Endodermal cell (in vitro differentiated cells): ENCODE measurements around the gene CLIP2. TPM values are rescaled to one million over a fixed set of nuclear protein-coding genes. Genes with fewer than 3 reads are reported as not detected.

Source experiments
- DNase-seq: peaks from one replicate; pipeline ENCODE4 v3.0.0-alpha.2; 2017
- H3K27ac ChIP-seq: 2 replicates; pipeline ENCODE4 v1.5.1; 2013; ENCODE audit warnings: mild to moderate bottlenecking, low read depth, low read length, moderate library complexity
- H3K27me3 ChIP-seq: 2 replicates; pipeline ENCODE4 v1.6.1; 2013; ENCODE audit warnings: mild to moderate bottlenecking, low read length, moderate library complexity; ENCODE audit not compliant: insufficient read depth, control insufficient read depth, poor library complexity, severe bottlenecking
- H3K36me3 ChIP-seq: 2 replicates; pipeline ENCODE4 v1.7.0; 2013; ENCODE audit warnings: mild to moderate bottlenecking, low read length, moderate library complexity; ENCODE audit not compliant: control insufficient read depth, insufficient read depth
- H3K4me1 ChIP-seq: one replicate; pipeline ENCODE4 v1.7.0; 2013; ENCODE audit warnings: low read length; ENCODE audit not compliant: control insufficient read depth, insufficient read depth
- H3K4me3 ChIP-seq: 2 replicates; pipeline ENCODE4 v1.5.1; 2013; ENCODE audit warnings: mild to moderate bottlenecking, low read length, moderate library complexity
- H3K9ac ChIP-seq: 2 replicates; pipeline ENCODE4 v1.6.1; 2013; ENCODE audit warnings: mild to moderate bottlenecking, low read length, moderate library complexity; ENCODE audit not compliant: poor library complexity, severe bottlenecking; ENCODE audit errors: extremely low read depth
- H3K9me3 ChIP-seq: 2 replicates; pipeline ENCODE4 v1.6.1; 2013; ENCODE audit warnings: mild to moderate bottlenecking, low read length, moderate library complexity; ENCODE audit not compliant: control insufficient read depth
- H3K27ac Mint-ChIP-seq: 2 replicates; pipeline ENCODE4 v1.8.0; 2020; ENCODE audit warnings: mixed read lengths
- H3K27me3 Mint-ChIP-seq: 2 replicates; pipeline ENCODE4 v1.8.0; 2021; ENCODE audit warnings: mild to moderate bottlenecking, mixed read lengths; ENCODE audit not compliant: insufficient read depth
- H3K36me3 Mint-ChIP-seq: 2 replicates; pipeline ENCODE4 v1.8.0; 2020; ENCODE audit warnings: low read depth, mixed read lengths
- H3K4me1 Mint-ChIP-seq: 2 replicates; pipeline ENCODE4 v1.8.0; 2020; ENCODE audit warnings: mixed read lengths
- H3K4me3 Mint-ChIP-seq: 2 replicates; pipeline ENCODE4 v1.8.0; 2020; ENCODE audit warnings: mild to moderate bottlenecking, moderate library complexity, mixed read lengths
- H3K9me3 Mint-ChIP-seq: 2 replicates; pipeline ENCODE4 v1.8.0; 2020; ENCODE audit warnings: mild to moderate bottlenecking, mixed read lengths
- WGBS, 2 experiments: methylation state at CpG; one replicate each; pipeline versions ENCODE4 v1.1.5 to v1.1.7; 2013; ENCODE audit warnings: missing lambda C conversion rate in 2 of 2, mixed read lengths in 1 of 2; ENCODE audit not compliant: insufficient coverage in 1 of 2, insufficient read length in 1 of 2; 5-methylcytosine and 5-hydroxymethylcytosine counted together
- total RNA-seq, 2 donors: library from RNA; stranded (reverse); fragmentation: NEBNext Ultra II Directional in 1 of 2; extraction: Animal tissue kit (Norgen Biotek cat#: 25700) in 1 of 2; gene quantifications; 2 replicates in 1 of 2; 3 replicates in 1 of 2; pipeline ENCODE4 v1.2.1, GENCODE V29; 2021
- TF ChIP-seq, protein P1 (sequence below): fragments of 200-600 bp; sonication (generic); conservative IDR thresholded peaks from 2 replicates; pipeline ENCODE4 v1.5.0; 2021; ENCODE audit warnings: antibody characterized with exemption, mild to moderate bottlenecking

CLIP2 gene
- total RNA-seq, 2 donors from 2014 or later = 44.3 to 57.2 TPM

DNA sequence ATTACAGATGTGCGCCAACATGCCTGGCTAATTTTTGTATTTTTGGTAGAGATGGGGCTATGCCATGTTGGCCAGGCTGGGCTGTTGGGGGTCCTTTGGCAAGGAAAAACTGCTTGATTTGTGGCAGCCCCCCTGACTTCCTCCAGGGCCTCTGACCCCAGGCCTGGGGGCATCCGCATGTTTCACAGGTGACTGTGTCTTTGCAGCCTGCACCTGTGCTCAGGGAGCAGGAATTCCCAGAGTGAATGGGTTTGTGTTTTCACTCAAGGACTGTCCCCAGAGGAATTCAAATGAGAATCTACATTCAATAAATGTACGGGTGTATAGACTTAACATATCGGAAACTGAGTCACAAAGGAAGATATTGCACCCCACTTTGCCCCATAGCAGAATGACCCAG, 11.6 kb upstream of the CLIP2 start:
- no peak overlapping the region for H3K4me3 ChIP-seq
- H3K36me3 ChIP-seq = no peaks in the 10 kb centered on the region
- Mint-ChIP-seq H3K9me3 (no peaks in the 10 kb centered on the region), H3K4me3 (no peak overlapping the region), H3K27ac (peak overlapping the region; percentile 55), H3K4me1 (peaks cover 23% of the 10 kb centered on the region), H3K27me3 (no peaks in the 10 kb centered on the region), H3K36me3 (no peaks in the 10 kb centered on the region)
- peaks cover 13% of the 10 kb centered on the region for H3K4me1 ChIP-seq
- H3K27me3 ChIP-seq = no peaks in the 10 kb centered on the region
- no peak overlapping the region for H3K9ac ChIP-seq
- TF ChIP-seq, protein P1, sequence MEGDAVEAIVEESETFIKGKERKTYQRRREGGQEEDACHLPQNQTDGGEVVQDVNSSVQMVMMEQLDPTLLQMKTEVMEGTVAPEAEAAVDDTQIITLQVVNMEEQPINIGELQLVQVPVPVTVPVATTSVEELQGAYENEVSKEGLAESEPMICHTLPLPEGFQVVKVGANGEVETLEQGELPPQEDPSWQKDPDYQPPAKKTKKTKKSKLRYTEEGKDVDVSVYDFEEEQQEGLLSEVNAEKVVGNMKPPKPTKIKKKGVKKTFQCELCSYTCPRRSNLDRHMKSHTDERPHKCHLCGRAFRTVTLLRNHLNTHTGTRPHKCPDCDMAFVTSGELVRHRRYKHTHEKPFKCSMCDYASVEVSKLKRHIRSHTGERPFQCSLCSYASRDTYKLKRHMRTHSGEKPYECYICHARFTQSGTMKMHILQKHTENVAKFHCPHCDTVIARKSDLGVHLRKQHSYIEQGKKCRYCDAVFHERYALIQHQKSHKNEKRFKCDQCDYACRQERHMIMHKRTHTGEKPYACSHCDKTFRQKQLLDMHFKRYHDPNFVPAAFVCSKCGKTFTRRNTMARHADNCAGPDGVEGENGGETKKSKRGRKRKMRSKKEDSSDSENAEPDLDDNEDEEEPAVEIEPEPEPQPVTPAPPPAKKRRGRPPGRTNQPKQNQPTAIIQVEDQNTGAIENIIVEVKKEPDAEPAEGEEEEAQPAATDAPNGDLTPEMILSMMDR = no peak
- H3K27ac ChIP-seq = no peak overlapping the region
- no peaks in the 10 kb centered on the region for H3K9me3 ChIP-seq
- DNase-seq = no peak
- WGBS, 2 experiments = 85 to 95% methylated on average over 2 to 4 of the region's 4 CpGs

DNA sequence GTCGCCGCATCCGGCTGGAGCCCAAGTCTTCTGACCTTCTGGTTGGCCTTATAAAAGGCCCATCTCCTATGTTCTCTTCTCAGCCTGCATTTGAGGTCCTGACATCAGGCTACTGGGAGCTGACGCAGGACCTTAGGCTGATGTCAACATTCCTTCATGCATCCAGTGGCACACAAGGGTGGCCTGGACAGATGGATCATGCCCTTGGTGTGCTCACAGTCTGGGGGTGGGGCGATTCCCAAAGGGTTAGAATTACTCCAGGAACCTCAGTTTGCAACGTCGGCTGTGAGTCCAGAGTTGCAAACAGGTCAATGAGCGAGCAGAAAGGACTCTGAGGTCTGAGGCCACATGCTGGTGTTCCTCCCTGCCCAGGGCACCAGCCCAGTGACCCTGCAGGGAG, 8.2 kb upstream of the CLIP2 start:
- Mint-ChIP-seq H3K4me1 (peaks cover 37% of the 10 kb centered on the region), H3K36me3 (no peaks in the 10 kb centered on the region), H3K4me3 (no peak overlapping the region), H3K27ac (peak overlapping the region; percentile 88), H3K9me3 (no peaks in the 10 kb centered on the region), H3K27me3 (no peaks in the 10 kb centered on the region)
- TF ChIP-seq, protein P1 = no peak
- no peak for DNase-seq
- Histone ChIP-seq H3K4me3 (no peak overlapping the region), H3K27me3 (no peaks in the 10 kb centered on the region), H3K9me3 (no peaks in the 10 kb centered on the region), H3K4me1 (peaks cover 13% of the 10 kb centered on the region), H3K36me3 (no peaks in the 10 kb centered on the region), H3K9ac (no peak overlapping the region), H3K27ac (no peak overlapping the region)
- WGBS, 2 experiments = 81 to 93% methylated on average over 8 of the region's 8 CpGs

DNA sequence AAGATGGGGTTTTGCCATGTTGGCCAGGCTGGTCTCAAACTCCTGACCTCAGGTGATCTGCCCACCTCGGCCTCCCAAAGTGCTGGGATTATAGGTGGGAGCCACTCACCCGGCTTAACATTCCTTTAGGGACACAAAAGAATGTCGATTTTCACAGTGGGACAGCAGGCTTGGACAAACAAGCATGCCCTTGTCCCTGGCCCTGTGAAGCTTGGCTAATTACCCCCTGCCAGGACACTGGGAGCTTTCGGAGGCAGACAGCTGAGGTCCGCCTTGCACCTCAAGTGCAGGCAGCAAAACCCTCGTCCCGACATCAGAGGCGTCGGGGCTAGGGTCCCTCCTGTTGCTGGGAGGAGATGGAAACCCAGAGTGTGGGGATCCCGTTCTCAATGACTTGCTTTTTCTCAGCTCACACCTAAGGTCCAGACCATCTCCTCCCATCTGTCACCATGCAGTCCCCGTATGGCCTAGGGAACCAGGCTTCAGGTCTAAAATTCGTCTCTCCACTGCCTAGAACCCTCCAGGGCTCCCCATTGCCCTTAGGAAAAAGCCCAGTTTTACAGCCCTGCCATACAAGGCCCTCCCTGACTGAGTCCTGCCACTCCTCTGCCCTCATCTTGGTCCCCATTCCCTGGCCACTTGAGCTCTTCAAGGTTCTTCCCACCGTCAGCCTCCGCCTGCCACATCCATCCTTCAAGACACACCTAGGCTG, 6.3 kb upstream of the CLIP2 start:
- Histone ChIP-seq H3K9ac (peak overlapping the region; percentile 52), H3K9me3 (no peaks in the 10 kb centered on the region), H3K4me3 (no peak overlapping the region), H3K27me3 (no peaks in the 10 kb centered on the region), H3K4me1 (peaks cover 15% of the 10 kb centered on the region), H3K27ac (peak overlapping the region; percentile 54), H3K36me3 (no peaks in the 10 kb centered on the region)
- H3K9me3 Mint-ChIP-seq = no peaks in the 10 kb centered on the region
- no peaks in the 10 kb centered on the region for H3K36me3 Mint-ChIP-seq
- peak; percentile 95 for DNase-seq
- H3K27me3 Mint-ChIP-seq = no peaks in the 10 kb centered on the region
- H3K4me1 Mint-ChIP-seq = peaks cover 37% of the 10 kb centered on the region
- H3K27ac Mint-ChIP-seq = peak overlapping the region; percentile 96
- 43 to 48% methylated on average over 7 to 14 of the region's 14 CpGs for WGBS, 2 experiments
- H3K4me3 Mint-ChIP-seq = peak overlapping the region; percentile 11
- TF ChIP-seq, protein P1 = no peak
